ENCODE data around the gene DDX60.

Gene DDX60

GRCh38 chr4:168335621-168336020 is 17.1 kb upstream of the DDX60 start:
- TF ChIP-seq SIN3A (IDR thresholded peaks at IDR 0.05; ENCODE audit: borderline replicate concordance, insufficient read depth, low read length) (no peak), POLR2AphosphoS5 (IDR thresholded peaks at IDR 0.05; ENCODE audit: low read depth, low read length) (no peak), REST (IDR thresholded peaks at IDR 0.05; ENCODE audit: insufficient read depth in 1 of 2, low read depth in 2 of 2, low read length in 2 of 2) (no peak), FOXP2 (optimal IDR thresholded peaks at IDR 0.05; ENCODE audit: borderline replicate concordance, extremely low read depth, extremely low read length, insufficient read depth) (no peak), TAF1 (IDR thresholded peaks at IDR 0.05; ENCODE audit: borderline replicate concordance, insufficient read depth, low read length) (no peak)

- TF ChIP-seq POLR2AphosphoS5 (IDR thresholded peaks at IDR 0.05; ENCODE audit: low read depth, low read length), result no peak
- TF ChIP-seq TAF1 (IDR thresholded peaks at IDR 0.05; ENCODE audit: borderline replicate concordance, insufficient read depth, low read length), result no peak
- TF ChIP-seq SIN3A (IDR thresholded peaks at IDR 0.05; ENCODE audit: borderline replicate concordance, insufficient read depth, low read length), result no peak
- no peak for TF ChIP-seq REST (IDR thresholded peaks at IDR 0.05; ENCODE audit: insufficient read depth in 1 of 2, low read depth in 2 of 2, low read length in 2 of 2)
- no peak for TF ChIP-seq FOXP2 (optimal IDR thresholded peaks at IDR 0.05; ENCODE audit: borderline replicate concordance, extremely low read depth, extremely low read length, insufficient read depth)
Measured at GRCh38 chr4:168334053-168334452, 15.5 kb upstream of the DDX60 start.

GRCh38 chr4:168325591-168325990 is 7.0 kb upstream of the DDX60 start:
- TF ChIP-seq REST (IDR thresholded peaks at IDR 0.05; ENCODE audit: insufficient read depth in 1 of 2, low read depth in 2 of 2, low read length in 2 of 2), result no peak
- TF ChIP-seq TAF1 (IDR thresholded peaks at IDR 0.05; ENCODE audit: borderline replicate concordance, insufficient read depth, low read length), result no peak
- TF ChIP-seq POLR2AphosphoS5 (IDR thresholded peaks at IDR 0.05; ENCODE audit: low read depth, low read length), result no peak
- TF ChIP-seq FOXP2 (optimal IDR thresholded peaks at IDR 0.05; ENCODE audit: borderline replicate concordance, extremely low read depth, extremely low read length, insufficient read depth), result no peak
- no peak for TF ChIP-seq SIN3A (IDR thresholded peaks at IDR 0.05; ENCODE audit: borderline replicate concordance, insufficient read depth, low read length)

DNA sequence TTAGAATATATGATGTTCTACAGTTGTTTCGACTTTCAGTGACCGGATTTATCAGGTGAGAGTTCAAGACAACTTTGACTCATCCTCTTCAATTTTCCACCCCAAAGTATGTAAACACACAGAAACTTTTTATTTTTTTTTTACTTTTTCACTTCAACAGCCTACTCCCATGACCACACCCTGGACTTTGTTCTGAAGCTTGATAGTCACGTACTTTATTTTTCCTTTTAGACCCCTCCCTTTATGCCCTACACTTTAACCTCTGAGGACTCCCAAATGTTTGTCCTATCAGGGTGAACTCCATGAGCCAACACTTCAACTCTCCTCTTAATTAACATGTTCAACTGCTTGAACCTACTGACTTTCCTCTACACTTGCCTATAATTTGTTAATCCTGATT is 2.5 kb upstream of the DDX60 start:
- no peak for TF ChIP-seq TAF1 (IDR thresholded peaks at IDR 0.05; ENCODE audit: borderline replicate concordance, insufficient read depth, low read length)
- no peak for TF ChIP-seq POLR2AphosphoS5 (IDR thresholded peaks at IDR 0.05; ENCODE audit: low read depth, low read length)
- no peak for TF ChIP-seq REST (IDR thresholded peaks at IDR 0.05; ENCODE audit: insufficient read depth in 1 of 2, low read depth in 2 of 2, low read length in 2 of 2)
- no peak for TF ChIP-seq SIN3A (IDR thresholded peaks at IDR 0.05; ENCODE audit: borderline replicate concordance, insufficient read depth, low read length)
- TF ChIP-seq FOXP2 (optimal IDR thresholded peaks at IDR 0.05; ENCODE audit: borderline replicate concordance, extremely low read depth, extremely low read length, insufficient read depth), result no peak

DNA sequence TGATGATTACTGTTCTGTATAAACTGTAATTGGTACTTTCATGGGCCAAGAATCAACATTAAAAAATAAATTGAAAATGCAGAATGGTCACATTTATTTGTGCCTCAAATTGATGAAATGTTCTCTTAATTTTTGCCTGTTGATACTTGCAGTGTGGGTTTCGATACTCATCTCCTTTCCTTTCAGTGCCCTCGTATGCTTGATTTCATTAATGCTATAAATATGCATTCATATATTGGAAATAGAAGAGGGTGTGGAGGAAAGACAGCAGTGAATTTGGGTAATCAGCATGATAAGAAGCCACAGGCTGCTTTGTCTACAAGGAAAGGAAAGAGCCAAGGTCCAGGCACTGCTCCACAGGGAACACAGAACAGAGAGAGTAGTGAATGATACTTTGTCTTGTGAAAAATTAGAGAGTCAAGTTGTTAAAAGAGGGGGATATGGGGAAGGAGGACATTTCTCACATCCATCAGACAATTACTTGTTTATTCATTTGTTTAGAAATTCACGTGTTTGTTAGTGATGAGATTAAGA is 1.0 kb upstream of the DDX60 start:
- TF ChIP-seq TAF1 (IDR thresholded peaks at IDR 0.05; ENCODE audit: borderline replicate concordance, insufficient read depth, low read length), result no peak
- no peak for TF ChIP-seq REST (IDR thresholded peaks at IDR 0.05; ENCODE audit: insufficient read depth in 1 of 2, low read depth in 2 of 2, low read length in 2 of 2)
- no peak for TF ChIP-seq POLR2AphosphoS5 (IDR thresholded peaks at IDR 0.05; ENCODE audit: low read depth, low read length)
- no peak for TF ChIP-seq SIN3A (IDR thresholded peaks at IDR 0.05; ENCODE audit: borderline replicate concordance, insufficient read depth, low read length)
- TF ChIP-seq FOXP2 (optimal IDR thresholded peaks at IDR 0.05; ENCODE audit: borderline replicate concordance, extremely low read depth, extremely low read length, insufficient read depth), result no peak

All from PFSK-1 (cell line).